HG03103 (cell line): ENCODE results near the gene C8G.

ENCODE experiments used
- ATAC-seq: cut with Tn5 transposase; IDR thresholded peaks from one replicate; pipeline ENCODE4 v1.9.1; 2021; ENCODE audit warnings: low read depth; ENCODE audit not compliant: unreplicated experiment

The C8G gene

DNA sequence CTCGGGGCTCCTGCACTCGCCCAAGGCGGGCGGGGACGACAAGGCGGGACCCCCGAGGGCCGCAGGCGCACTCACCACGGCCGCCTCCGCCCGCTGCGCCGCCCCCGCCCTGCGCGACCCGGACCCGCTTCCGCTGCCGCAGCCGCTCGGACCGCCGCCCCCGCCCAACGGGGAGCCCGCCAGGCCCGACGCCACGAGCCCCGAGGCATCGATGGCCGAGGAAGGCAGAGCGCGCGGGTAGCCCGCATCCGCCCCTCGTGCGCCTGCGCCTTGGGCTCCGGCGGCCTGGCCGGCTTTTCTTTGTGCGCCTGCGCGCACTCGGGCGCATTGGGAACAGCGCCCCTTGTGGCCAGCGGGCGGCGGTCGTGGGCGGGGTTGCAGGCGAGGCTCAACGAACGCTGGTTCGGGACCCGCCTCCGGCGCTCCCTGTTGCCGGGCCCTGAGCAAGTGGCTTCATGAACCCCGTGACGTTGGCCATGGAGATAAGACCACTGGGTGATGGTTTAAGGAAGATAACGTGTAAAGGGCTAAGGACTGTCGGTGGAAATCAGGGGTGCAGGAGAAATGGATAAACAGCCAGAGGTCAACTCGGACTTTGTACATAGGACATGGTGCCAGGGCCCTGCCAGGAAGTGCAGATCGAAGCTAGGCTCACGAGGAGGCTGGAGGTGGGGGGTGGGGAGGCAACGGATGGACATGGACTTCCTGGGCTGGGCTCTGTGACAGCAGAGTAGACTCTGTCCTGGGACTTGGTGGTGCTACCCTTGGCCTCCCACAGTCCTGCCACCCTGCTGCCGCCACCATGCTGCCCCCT lies at the start of gene C8G, which contains the start of gene FBXW5:
Gene C8G (plus strand): TSS at position 725 of the 814 bp plus-strand sequence. CDS start 78 bp downstream, at position 803.
Gene FBXW5 (minus strand): TSS at position 220 of the 814 bp plus-strand sequence. CDS start 655 bp downstream, outside the sequence.
- peak; percentile 66 for ATAC-seq

DNA sequence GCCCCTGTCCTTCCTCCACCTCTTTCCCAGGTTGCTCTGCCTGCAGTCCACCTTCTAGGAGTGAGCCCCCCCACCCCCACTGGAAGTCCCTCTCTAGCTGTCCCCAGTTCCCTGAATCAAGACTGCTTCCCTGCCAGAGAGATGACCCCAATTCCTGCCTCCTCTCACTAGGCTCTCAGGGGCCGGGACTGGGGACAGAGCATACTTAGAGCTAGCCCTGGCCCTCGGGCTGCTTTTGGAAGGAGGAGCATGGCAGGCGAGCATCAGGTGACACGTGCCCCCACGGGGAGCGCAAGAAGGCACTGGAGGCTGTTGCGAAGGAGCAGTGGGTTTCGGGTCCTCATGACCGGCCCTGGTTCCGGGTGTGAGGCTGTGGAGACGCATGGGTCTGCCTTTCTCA lies 49.0 kb upstream of the C8G start:
- no peak for ATAC-seq

DNA sequence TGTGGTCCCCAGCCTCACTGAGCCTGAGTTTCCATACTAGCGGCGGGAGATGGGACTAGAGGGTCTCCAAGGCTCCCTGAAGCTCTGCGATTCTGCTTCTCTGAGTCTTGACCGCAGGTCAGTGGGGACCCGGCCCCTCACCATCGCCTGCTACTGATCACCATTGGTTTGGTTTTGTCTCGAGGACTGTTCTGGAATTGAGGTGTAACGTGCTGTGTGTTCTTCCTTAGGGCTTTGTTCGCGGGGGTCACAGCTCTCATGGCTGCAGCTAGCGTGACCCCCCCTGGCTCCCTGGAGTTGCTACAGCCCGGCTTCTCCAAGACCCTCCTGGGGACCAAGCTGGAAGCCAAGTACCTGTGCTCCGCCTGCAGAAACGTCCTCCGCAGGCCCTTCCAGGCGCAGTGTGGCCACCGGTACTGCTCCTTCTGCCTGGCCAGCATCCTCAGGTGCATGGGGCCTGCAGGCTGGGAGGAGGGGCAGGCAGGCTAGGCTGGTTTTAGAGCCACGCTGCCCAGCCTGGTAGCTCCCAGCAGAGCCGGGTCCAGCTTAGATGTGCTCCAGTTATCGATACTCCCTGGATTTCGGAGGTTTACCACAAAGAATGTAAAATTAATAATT lies 46.5 kb upstream of the C8G start:
- ATAC-seq: no peak

DNA sequence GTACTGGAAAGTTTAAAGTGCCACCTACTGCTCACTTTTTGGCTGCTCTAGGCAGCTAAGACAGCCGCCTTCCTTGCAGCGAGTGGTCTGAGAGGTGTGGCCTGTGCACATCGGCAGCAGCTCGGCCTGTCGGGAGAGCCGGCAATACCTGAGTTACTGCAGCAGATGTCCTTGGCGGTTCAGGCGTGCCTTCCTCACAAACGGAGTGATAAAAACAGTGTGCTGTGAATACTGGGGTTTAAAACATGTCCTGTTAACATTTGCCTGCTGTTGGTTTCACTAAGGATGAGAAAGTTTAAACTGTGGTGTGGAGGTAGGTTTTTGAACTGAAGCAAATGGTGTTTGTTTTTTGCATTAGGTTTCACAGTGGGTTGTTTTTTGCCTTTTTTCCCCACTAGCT lies 45.8 kb upstream of the C8G start:
- peak; percentile 45 for ATAC-seq

DNA sequence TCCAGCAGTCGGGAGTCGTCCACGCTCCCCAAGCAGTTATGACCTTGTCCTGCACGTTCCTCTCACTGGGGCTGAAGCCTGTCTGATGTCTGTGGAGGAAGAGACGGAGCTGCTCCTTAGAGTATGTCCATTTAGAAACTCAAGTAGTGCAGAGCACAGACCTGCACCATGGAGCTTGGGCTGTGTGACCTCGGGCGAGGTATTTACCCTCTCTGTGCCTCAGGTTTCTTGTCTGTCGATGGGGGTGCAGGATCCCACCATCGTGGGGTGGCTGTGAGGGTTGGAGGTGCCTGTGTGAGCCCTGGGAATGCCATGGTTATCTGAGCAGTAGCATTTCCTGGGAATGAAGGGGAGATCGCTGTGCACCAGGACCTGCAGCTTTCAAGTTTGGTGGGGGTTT lies 44.5 kb upstream of the C8G start:
- ATAC-seq: no peak

DNA sequence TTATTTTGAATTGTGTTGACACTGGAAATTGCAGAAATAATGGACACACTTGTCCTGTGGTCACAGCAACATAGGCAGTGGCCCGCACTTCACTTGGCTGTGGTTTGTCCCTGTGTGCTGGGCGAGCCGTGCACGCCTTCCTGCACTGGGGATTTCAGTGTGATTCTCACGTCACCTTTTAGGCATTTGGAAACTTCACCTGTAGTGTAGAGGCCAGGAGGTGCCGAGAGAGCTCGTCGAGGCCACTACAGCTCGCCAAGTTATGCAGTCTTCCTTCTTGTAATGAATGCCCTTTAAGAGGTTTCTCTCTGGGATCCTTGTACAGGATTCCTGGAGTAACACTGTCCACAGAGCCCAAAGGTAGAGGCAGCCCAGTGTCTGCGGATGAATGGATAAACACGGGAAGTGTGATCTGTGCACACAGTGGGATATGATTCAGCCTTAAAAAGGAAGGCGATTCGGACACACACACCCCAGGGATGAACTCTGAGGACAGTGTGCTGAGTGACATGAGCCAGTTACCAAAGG lies 44.0 kb upstream of the C8G start:
- no peak for ATAC-seq

DNA sequence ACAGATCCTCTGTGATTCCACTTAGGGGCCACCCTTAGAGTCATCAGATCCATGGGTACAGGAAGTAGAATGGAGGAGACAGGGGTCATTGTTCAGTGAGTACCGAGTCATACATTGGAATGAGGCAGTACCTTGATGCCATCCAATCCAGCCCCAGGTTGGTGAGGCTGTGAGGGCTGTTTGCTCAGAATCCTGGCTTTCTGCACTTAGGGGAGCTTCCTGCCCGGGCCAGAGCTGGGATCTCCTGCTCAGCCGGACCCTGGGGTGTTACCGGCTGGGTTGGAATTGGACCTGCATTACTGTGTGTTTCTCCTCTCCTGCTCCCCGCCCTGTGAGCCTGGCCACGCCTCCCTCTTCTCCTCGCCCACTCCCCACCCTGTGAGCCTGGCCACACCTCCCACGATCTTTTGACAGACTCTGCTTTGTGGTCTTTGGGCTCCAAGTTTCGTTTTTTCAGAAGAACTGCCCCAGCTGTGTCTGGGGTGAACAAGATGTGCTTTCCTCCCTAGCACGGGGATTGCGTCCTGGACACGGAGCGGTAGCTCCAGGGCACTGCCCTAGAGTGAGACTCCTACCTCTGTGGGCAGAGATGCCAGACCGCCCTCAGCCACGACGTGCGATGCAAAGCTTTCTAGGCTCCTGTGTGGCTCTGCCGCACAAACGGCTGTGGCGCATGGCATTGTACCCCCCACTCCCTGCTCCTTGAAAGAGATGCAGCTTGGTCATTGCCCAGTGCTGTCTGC lies 43.4 kb upstream of the C8G start:
- no peak for ATAC-seq

DNA sequence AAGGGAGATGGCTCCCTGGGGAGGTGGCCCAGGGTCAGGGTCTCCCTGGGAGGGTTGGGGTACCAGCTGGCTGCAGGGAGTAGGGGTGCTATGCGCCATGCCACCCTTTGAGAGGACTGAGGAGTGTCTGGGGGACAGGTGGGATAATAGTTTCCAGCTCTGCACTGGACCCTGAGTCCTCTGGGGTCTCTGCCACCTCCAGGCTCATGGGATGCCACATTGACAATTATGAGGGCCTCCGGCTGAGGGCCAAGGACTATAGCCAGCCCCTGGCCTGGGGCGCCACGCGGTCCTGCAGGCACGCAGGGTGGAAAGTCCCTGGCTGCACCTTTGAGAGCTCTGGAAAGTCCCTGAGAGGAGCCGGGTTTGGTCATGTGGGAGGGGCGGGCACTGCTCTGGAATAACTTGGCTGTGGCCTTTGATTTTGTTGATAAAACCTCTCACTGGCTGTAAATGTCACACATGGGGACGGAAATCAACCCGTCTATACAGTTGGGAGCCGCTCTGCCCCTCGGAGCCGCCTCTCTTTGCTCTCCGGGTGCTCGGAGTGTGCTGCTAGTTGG lies 42.7 kb upstream of the C8G start:
- ATAC-seq: no peak

DNA sequence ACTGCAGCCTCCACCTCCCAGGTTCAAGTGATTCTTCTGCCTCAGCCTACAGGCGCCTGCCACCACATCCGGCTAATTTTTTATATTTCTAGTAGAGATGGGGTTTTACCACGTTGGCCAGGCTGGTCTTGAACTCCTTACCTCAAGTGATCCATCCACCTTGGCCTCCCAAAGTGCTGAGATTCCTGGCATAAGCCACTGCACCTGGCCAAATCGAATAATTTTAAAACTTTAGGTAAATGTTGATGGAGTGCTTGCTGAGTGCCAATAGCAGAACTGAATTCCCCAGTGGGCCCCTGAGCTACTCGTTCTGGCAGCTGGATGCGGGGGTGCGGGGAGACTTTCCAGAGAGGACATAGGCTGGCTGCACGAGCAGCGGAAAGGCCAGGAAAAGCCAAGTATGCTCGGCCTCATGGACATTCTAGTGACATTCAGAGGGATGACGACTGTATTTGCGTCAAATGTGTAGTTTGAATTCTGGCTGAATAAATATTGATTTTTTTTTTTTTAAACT lies 41.9 kb upstream of the C8G start:
- ATAC-seq: no peak

DNA sequence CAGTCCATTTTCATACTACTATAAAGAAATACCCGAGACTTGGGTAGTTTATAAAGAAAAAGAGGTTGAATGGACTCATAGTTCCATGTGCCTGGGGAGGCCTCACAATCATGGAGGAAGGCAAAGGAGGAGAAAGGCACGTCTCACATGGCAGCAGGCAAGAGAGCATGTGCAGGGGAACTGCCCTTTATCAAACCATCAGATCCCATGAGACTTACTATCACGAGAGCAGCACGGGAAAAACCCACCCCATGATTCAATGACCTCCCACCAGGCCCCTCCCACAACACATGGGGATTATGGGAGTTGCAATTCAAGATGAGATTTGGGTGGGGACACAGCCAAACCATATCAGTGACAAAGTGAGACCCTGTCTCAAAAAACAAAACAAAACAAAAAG lies 38.8 kb upstream of the C8G start:
- no peak for ATAC-seq

DNA sequence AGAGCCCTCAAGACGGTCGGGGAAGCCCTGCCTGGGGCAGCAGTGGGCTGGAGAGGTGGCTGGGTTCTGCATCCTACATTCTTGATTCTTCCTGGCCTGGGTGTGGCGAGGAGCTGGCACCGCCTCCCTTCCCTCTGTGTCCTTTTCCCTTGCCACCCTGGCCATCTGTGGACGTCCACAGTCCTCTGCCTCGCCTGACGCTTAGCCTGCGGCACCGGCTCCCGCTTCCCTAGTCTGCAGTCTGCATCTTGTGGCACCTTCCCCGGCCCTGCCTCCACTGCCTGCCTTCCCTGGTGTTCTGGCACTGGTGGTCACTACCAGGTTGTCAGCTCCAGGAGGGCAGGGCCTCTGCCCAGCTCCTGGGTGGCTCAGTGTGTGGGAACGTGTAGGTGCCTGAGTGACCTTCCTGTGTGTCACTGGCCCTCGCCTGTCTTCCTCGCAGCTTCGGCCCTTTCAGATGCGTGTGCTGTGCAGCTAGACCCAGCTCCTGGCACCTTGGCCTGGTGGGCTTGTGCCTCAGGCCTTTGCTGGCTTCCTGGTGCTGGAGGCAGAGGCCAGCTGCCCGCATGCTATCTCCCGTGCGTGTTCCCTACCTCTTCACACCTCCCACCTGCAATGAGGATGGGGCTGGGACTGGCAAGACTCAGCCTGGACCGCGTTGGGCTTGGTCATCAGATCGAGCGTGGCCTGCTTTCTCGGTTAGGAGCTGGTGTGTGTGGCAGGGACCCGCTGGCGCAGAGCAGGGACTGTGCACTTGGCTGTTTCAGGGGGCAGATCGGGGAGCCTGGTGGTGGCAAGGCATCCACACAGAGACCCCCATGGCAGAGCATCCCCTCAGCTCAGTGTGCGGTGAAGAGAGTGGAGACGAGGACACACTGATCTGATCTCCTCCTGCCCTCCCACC lies 37.8 kb upstream of the C8G start:
- no peak for ATAC-seq

DNA sequence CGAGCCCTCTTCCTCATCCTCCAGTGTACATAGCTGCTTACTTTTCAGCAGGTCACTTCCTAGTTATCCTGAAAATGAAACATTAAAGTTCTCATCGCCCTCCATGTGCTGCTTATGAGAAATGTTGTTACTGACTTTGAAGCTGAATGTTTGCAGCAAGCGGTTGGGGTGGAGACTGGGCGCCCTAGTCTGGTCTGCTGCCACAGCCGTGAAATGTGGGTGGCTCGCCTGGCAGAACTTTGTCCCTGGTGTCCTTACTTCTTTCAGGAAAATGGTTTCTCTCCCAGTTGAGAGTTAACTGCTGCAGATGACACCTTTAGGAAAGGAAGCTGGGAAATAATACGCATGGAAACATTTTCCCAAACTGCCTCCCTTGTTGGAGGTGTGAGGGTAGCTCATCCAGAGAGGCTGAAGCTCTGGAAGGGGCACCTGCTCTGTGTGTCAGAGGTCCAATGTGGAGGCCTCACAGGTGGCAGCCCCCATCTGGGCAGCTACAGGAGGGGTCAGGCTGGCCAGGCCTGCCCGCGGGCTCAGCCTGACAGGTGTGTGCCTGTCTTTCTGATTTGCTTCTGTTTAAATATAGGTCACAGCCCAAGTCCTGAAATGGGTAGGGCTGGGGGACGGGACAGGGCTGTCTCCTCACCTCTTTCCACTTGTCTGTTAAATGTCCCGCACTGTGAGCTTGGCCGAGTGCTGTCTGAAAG lies 34.7 kb upstream of the C8G start:
- ATAC-seq: no peak

DNA sequence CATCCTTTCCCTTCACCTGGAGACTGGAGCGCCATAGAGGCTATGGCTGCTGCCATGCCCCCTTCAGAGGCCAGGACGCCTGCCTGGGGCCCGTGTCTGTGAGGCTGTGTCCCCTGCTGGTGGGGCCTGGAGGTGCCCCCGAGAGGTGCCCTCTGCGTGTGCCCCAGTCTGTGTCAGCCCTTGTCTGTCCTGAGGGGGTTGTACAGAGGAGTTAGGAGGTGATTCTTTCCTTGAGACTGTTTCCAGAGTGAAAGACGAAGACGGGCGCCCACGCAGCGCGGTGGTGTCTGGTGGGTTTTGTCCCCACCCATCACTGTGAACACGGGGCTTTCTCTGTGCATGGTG lies 34.2 kb upstream of the C8G start:
- ATAC-seq: no peak

DNA sequence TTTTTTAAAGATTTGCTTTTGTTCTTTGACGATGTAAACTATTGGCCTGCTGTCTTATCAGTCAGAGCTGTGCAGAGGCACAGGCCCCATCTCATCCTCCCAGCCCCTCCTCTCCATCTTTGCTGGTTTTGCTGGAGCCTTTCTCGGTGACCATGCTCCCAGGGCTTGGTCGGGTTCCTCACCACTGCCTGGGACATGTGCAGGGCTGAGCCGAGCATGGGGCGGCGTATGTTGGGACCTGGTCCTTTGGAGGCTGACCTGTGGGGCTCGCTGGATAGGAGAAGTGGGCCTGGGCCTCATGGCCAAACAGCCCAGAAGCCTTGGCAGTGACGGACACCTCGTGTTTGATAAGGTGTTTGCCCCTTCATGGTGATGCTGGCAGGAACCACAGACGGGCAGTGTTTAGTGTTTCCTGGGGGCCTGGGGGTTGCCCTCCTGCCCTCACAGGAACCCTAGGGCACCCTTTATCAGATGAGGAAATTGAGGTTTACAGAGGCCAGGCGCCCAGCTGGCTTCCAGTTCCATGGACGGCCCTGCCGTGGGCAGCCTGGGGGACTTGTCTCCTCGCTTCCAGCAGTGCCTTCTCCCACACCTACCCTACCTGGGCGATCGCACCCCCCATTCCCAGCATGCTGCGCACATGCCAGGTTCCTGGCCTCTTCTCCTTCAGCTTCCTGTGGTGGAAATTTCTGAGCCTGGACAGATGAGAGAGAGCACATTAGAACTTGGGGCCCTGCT lies 31.2 kb upstream of the C8G start:
- no peak for ATAC-seq

DNA sequence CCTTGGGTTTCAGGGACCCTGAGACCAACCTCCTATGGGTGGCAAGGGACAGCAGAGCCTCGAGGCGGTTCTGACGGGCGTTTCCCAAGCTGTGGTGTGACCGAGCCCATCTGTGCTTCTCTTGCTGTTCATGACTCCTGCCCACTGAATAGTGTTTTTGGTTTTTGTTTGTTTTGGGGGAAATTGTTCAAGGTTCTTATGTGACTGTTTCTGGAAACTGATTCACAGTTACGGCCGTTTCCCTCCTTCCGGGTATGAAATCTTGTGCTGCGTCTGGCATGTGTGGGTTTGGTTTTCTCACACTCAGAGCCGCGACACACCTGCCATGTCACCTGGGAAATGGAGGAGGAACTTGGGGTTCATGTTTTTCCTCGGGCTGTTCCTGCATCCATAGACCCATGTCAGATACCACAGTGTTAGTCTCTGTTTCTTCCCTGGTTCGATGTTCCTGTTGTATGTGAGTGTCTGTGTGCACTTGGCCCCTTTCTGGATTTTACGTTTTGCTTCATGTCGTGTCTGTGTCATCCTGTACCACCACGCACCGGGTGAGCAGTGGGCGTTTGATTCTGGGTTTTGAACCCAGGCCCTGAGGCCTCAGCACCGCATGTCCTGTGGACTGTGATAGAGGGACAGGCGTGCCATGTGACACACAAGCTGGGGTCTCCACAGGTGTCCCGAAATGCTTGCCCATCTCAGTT lies 29.3 kb upstream of the C8G start:
- ATAC-seq: no peak

DNA sequence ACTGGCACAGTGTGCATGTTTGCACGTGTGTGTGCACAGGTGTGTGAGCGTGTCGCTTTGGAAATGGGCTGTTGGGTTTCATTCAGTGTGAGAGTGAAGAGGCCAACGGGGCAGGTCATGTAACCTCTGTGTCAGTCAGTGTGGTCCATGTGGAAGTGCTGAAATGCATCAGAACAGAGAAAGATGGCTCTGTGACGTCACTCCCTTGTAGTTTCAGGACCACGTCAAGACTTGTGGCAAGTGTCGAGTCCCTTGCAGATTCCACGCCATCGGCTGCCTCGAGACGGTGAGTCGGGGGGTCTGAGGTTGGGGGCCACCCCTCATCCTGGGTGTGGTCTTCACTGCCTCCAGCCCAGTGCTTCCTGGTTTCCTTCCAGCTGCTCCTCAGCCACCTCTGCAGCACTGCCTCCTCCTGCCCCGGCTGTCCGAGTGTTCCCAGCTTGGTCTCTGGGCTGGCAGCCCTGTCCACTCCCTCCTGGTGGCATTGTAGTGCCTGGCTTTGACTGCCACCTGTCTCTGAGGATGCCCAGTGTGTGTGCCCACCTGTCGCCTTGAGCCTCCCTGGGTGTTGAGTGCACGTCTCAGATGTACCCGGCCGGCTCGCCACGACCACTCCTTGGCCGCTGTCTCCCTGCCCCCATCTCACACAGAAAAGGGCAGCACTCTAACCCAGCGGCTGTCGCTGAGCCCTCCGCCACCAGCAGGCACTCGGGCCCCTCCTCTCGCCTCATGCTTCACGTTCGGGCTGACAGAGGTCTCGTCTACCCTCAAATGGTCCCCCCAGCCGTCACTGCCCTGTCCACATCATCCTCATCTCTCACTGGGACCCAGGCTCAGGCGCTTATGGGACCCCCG lies 28.5 kb upstream of the C8G start:
- ATAC-seq: no peak

DNA sequence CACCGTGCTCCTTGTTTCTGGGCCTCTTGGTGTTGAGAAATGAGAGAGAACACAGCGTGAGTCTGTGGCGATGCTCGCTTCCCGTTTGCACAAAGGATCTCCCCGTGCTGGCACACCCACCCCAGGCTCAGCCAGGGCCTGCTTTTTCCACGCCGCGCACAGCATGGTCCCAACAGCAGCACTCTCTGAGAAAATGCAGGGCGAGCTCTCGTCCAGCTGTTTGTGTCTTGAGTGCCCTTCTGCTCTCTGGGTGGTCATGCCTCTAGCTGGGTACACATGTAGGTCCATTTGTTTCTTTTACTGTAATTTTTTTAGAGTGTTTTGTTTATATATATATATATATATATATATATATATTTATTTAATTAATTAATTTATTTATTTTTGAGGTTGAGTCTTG lies 27.1 kb upstream of the C8G start:
- no peak for ATAC-seq
